ENCODE measurements around the gene MANSC4.

DNA sequence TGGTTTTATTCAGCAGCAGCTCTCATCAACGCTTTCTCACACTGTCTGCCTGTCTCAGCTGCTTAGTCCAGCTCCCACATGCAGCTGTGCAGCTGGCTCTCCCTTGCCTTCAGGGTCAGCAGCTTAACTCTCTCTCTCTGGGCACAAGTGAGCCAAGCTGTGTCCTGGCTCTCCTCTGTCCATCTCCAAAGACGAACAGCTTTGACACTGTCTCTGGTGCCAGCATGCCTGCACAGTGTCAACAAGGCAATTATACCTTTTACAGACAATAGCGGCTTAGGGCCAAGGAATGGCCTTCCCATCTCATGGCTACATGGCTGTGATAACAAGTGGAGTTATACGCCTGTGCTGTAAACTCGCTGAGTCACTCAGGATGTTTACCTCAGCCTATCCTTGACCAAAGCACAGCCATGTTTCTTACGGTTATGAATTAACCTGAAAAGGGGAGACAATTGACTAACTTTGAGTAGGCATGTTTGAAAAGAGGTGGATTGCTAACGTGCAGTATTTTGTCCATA is 38.4 kb upstream of the MANSC4 start:
- TF ChIP-seq POLR2A (IDR thresholded peaks at IDR 0.05) (no peak), CTCF (IDR thresholded peaks at IDR 0.05) (no peak)

Measured in heart left ventricle (tissue), 13 donors.